K562 (cell line): Measurements from ENCODE around the gene NFE2. TPM values are rescaled to one million over a fixed set of nuclear protein-coding genes. Genes with fewer than 3 reads are reported as not detected.

Experiments used
- ARID2 ChIP-seq: fragments of 450-650 bp; IDR thresholded peaks from 2 replicates; pipeline ENCODE4 v1.6.1; 2017; ENCODE audit warnings: antibody characterized with exemption, mild to moderate bottlenecking
- ARID3B ChIP-seq: fragments of 250-450 bp; sonication (Bioruptor Pico); IDR thresholded peaks from 2 replicates; pipeline ENCODE4 v1.4.0; 2020; ENCODE audit warnings: borderline replicate concordance
- CEBPZ ChIP-seq: fragments of 150-350 bp; IDR thresholded peaks from 2 replicates; pipeline ENCODE4 v1.6.1; 2014; ENCODE audit warnings: low read depth, mild to moderate bottlenecking, low read length, borderline replicate concordance
- E2F4 ChIP-seq: sonication (generic); formaldehyde crosslinking; IDR thresholded peaks from 2 replicates; pipeline ENCODE4 v1.8.0; 2022; ENCODE audit warnings: mild to moderate bottlenecking, low read depth, missing genetic modification reagents
- FOXA3 ChIP-seq, 2 experiments: fragments of 450-650 bp in 1 of 2; sonication (generic) in 1 of 2; formaldehyde crosslinking; IDR thresholded peaks in 1 of 2; conservative IDR thresholded peaks in 1 of 2; 2 replicates each; pipeline versions ENCODE4 v1.4.0 to v1.8.0; 2020 to 2022; ENCODE audit warnings: mild to moderate bottlenecking in 2 of 2, missing genetic modification reagents in 1 of 2
- HBP1 ChIP-seq: fragments of 450-650 bp; formaldehyde crosslinking; IDR thresholded peaks from 2 replicates; pipeline ENCODE4 v1.4.0; 2022; ENCODE audit warnings: missing genetic modification characterization
- MXD1 ChIP-seq: fragments of 250-450 bp; sonication (Bioruptor Pico); IDR thresholded peaks from 2 replicates; pipeline ENCODE4 v1.8.0; 2021; ENCODE audit warnings: borderline replicate concordance, mild to moderate bottlenecking, moderate library complexity; ENCODE audit not compliant: poor library complexity, severe bottlenecking
- NBN ChIP-seq: fragments of 450-650 bp; IDR thresholded peaks from 2 replicates; pipeline ENCODE4 v1.6.1; 2016; ENCODE audit warnings: low read depth, mild to moderate bottlenecking
- PATZ1 ChIP-seq: fragments of 250-450 bp; sonication (Bioruptor Pico); IDR thresholded peaks from 2 replicates; pipeline ENCODE4 v1.5.0; 2020; ENCODE audit warnings: mild to moderate bottlenecking, borderline replicate concordance
- PRMT5 ChIP-seq: sonication (generic); formaldehyde crosslinking; IDR thresholded peaks from 2 replicates; pipeline ENCODE4 v1.5.0; 2020; ENCODE audit warnings: missing genetic modification reagents
- ZMIZ1 ChIP-seq, 2 experiments: fragments of 150-350 bp in 1 of 2; IDR thresholded peaks; 2 replicates each; pipeline ENCODE4 v1.6.1; 2012 to 2016; ENCODE audit warnings: low read depth in 2 of 2, low read length in 2 of 2, mild to moderate bottlenecking in 1 of 2, moderate library complexity in 1 of 2
- polyA plus RNA-seq, 8 experiments: library from polyadenylated mRNA; depleted of rRNA in 4 of 8; stranded (reverse) in 5 of 8; unstranded in 3 of 8; fragments of >200 nt; fragmentation: Nextera tagmentation in 2 of 8; fragmentation: Illumina TruSeq in 1 of 8; extraction: Ambion mirVana in 2 of 8; extraction: Trizol in 1 of 8; gene quantifications; 2 replicates each; pipeline versions ENCODE4 v1.2.1 to v1.2.3, GENCODE V29; 2011 to 2014; ENCODE audit warnings: inconsistent platforms in 1 of 8, missing spikeins in 1 of 8
- total RNA-seq, 7 experiments: library from RNA; depleted of rRNA in 6 of 7; stranded (reverse); fragments of >200 nt in 6 of 7; fragmentation: Illumina TruSeq in 2 of 7; extraction: Trizol in 2 of 7; gene quantifications; 2 replicates each; pipeline versions ENCODE4 v1.2.1 to v1.2.3, GENCODE V29; 2011 to 2021; ENCODE audit warnings: low replicate concordance in 1 of 7

Gene NFE2
- total and polyA plus RNA-seq, 9 of the 15 experiments (the other 6 are each of a cell fraction or from before 2014, with no cell fraction given) = 12.3 to 282 (median 208) TPM

- TF ChIP-seq ZMIZ1 (IDR thresholded peaks at IDR 0.05; ENCODE audit: low read depth in 2 of 2, low read length in 2 of 2) (no peak; a peak in 1 of 4 replicates), NBN (peak; percentile 43; the same call in 1 of the 2 replicates), PRMT5 (no peak), ARID3B (CRISPR knock-in tag) (no peak), E2F4 (CRISPR knock-in tag) (no peak), MXD1 (CRISPR knock-in tag) (no peak), PATZ1 (CRISPR knock-in tag) (no peak), CEBPZ (no peak), ARID2 (no peak), HBP1 (CRISPR knock-in tag) (no peak), FOXA3 (CRISPR knock-in tag; conservative IDR thresholded peaks at IDR 0.05 in 1 of 2, IDR thresholded peaks at IDR 0.05 in 1 of 2) (no peak)
These were observed at the start of gene NFE2 (continued) for GRCh38 chr12:54300732-54301427.
